GM18909 (cell line): ENCODE results near the gene SLC36A1.
A peak's percentile ranks its signal among the peaks of the same experiment; 100 is the strongest.
"Not testable (repeated sequence)": the region's sequence is repeated elsewhere in the genome, so short reads cannot be mapped to it uniquely, and the experiment has no call there.

Source experiments
- ATAC-seq: cut with Tn5 transposase; IDR thresholded peaks from one replicate; pipeline ENCODE4 v1.9.1; 2021; ENCODE audit warnings: mild to moderate bottlenecking; ENCODE audit not compliant: unreplicated experiment, poor library complexity

The SLC36A1 gene

GRCh38 chr5:151447174-151448037 is at the start of gene SLC36A1:
Gene SLC36A1, plus strand, starts transcription at chr5:151447603. Its CDS starts 11,190 bp downstream, at chr5:151458793.
- peak; percentile 87 for ATAC-seq

GRCh38 chr5:151405334-151406160 is 41.9 kb upstream of the SLC36A1 start:
- no peak for ATAC-seq

DNA sequence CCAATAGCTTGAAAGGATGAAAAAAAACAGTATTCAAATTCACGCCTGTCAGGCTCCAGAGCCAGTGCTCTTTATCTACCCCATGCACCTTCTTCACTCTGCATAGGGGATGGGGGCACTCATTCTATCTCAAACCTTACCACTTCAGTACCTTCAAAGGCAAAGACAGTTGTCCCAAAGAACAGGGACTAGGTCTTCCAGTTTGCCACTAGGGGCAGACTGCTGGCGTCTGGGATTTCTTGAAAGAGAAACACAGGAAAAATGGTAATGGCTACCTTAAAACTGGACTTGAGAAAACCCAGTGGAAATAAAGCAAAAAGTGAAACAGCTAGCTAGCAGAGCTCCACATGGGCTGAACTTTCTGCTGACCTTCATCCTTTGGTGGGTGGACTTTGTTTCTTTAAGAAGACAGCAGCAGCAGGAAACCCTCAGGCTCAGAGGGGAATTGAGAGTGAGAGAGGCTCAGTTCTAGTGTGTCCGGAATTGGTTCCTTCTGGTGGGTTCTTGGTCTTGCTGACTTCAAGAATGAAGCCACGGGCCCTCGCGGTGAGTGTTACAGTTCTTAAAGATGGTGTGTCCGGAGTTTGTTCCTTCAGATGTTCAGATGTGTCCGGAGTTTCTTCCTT is 41.0 kb upstream of the SLC36A1 start:
- no peak for ATAC-seq

DNA sequence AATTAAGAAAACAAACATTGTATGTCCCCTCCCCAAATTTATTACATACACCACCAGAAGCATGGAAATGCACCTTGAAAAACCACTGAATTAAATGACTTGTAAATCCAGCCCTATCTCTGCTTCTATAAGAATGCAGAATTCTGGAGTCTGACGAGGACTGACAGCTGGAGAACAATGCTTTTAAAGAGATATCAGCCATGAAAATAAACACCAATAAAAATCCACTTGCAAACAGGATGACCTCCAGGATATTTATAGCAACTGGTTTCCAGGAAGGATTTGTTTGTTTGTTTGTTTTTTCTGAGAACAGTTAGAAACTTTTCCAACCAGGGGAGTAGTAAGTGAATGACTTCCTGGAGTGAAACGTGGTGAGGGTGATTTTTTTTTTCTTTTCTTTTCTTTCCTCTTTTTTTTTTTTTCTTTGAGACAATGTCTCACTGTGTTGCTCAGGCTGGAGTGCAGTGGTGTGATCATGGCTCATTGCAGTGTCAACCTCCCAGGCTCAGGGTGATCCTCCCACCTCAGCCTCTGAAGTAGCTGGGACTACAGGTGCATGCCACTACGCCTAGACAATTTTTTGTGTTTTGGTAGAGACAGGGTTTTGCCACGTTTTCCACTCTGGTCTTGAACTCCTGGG is 38.7 kb upstream of the SLC36A1 start:
- no peak for ATAC-seq

DNA sequence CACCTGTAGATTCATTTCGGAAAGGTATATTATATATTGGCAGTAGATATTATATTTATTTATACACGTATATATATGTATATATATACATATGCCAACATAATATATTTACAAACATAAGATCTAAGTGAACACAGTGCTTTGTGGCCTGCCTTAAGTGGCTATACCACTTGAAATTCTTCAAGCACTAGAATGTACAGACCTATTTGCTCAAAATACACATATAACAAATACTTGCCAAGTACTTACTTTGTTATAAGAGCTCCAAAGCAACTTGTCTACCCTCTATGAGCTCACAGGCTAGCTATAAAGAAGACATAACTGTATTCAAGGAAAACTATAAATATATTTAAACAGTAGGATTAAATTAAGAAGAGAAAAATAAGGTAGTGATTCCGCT is 33.6 kb upstream of the SLC36A1 start:
- ATAC-seq = no peak

- ATAC-seq = no peak
Measured at GRCh38 chr5:151414536-151414935, 32.9 kb upstream of the SLC36A1 start.

DNA sequence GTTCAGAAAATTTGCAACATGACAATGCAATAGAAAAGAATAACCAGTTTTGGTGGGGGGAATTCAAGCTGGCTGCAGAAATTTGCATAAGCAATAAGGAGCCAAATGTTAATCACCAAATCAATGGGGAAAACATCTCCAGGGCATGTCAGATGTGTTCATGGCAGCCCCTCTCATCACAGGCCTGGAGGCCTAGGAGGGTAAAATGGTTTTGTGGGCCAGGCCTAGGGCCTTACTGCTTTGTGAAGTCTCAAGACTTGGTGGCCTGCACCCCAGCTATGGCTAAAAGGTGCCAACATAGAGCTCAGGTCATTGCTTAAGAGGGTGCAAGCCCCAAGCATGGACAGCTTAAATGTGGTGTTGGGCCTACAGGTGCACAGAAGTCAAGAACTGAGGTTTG is 29.7 kb upstream of the SLC36A1 start:
- no peak for ATAC-seq

GRCh38 chr5:151420127-151420526 is 27.3 kb upstream of the SLC36A1 start:
- ATAC-seq = no peak

- ATAC-seq = no peak
Measured at GRCh38 chr5:151424892-151425523, 22.4 kb upstream of the SLC36A1 start.

GRCh38 chr5:151426347-151426746 is 21.1 kb upstream of the SLC36A1 start:
- not testable (repeated sequence) for ATAC-seq

GRCh38 chr5:151427258-151427657 is 20.1 kb upstream of the SLC36A1 start:
- peak; percentile 97 for ATAC-seq

DNA sequence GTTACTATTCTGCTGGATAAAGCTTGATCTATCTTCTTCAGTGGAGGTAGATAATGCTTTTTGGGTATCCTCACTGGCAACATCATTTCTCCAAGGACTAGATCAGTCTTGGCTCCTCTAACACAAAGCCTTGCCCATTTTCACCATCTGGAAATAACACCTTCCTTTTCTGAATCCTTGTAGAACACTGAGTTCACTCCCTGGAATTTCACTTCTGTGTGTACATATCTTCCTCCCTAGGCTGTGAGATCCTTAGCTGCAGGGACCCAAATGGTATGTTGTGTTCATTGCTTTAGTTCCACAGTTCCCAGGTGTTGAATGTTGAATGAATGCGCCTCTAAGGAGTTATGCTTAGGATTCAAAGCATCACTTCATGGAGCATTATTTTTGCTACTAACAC is 16.7 kb upstream of the SLC36A1 start:
- ATAC-seq = no peak

DNA sequence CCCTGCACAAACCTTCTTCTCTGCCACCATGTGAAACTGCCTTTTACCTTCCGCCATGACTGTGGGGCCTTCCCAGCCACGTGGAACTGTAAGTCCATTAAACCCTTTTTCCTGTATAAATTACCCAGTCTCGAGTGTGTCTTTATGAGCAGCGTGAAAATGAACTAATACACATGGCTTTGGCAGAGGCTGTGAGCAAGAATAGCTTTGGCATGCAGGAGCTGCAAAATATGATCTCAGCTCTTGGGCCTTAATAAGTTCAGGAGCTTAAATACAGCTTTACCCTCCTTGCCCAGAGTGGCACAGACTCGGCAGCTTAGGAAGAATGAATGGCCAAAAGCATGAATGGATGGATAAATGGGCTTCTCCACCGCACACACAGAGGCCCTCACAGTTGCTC is 15.7 kb upstream of the SLC36A1 start:
- no peak for ATAC-seq

GRCh38 chr5:151432210-151432609 is 15.2 kb upstream of the SLC36A1 start:
- no peak for ATAC-seq

DNA sequence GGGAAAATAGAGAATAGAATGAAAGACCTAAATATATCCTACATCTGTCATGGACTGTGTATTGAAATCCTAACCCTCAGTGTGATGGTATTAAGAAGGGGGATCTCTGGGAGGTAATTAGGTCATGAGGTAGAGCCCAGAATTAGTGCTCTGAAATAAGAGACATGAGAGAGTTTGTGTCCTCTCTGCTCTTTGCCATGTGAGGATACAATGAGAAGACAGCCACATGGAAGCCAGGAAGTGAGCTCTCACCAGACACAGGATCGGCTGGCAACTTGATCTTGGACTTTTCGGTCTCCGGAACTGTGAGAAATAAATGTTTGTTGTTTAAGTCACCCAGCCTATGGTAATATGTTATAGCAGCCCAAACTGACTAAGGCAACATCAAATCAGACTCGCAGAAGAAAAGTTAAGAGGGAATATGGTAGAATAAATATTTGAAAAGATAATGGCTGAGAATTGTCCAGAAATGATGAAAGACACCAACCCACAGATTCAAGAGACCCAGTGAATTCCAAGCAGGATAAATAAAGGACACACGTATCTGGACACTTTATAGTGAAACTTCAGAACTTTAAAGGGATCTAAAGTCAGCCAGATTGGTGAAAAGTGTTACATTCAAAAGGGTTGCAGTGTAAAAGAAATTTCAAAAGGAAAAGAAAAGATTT is 12.7 kb upstream of the SLC36A1 start:
- ATAC-seq = no peak

DNA sequence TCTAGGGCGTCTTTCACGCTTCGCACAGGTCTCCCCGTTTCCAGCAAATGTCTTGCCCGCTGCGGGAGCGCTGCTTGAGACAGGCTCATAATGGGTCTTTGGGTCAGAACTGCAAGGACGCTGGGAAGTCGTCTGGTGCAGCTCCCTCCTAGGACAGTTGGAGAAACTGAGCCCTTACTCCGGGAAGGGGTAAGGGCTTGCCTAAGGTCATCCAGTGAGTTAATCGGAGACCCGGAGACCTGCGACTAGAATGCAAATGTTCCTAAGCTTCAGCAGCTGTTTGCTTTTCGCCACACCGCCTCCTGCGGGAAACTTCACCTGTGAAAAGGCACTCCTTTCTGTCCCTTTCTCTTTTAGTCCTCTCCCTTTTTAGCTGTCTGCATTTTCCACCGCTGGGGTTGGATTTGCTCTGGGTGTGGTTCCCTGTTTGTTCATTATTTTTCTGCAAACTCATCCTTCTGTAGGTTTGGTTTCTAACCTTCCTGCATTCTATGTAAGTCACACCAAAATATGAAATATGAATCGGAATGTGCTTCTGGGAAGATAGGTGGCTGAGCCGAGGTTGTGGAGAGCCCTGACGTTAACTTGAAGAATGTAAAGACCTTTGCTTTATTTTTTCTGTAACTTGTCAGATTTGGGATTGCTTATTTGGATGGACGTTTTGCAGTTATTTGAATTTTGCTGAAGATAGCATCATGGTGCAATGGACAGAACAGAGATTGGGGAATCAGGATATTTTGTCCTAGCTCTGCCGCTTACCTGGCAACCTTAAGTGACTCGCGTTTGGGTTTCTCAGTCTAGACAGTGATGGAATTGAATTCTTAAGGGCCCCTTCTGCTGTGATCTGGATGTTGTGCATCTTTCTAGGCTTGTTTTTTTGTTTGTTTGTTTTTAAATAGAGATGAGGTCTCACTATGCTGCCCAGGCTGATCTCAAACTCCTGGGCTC is 909 bp downstream of the SLC36A1 start:
- ATAC-seq = peak; percentile 7

DNA sequence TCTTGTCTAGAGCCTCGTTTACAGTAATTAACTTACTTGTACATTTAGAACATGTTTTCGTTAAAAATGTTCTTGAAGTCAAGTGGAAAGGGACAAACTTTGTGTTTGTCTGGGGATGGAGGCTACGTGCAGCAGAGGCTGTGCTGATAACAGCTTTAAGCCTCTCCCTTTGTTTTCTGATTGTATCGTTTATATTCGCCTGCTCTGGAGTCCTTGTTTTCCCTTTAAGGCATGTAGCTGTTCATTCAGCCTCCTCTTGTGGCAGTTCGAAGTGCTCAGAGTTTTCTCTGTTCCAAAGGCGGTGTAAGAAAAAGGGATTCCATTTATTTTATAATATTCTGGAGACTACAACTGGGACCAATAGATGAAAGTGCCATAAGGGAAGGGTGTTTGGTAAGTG is 1.9 kb downstream of the SLC36A1 start:
- no peak for ATAC-seq

GRCh38 chr5:151449839-151450238 is 2.4 kb downstream of the SLC36A1 start:
- ATAC-seq = no peak
